Cerebellar nuclear complex (tissue), 1 donor: ENCODE results near the gene ADK.

Experiments used
- DNase-seq, 2 experiments: peaks; one replicate each; lab custom pipeline; 2025; lab: John Stamatoyannopoulos, UW

Gene ADK

DNA sequence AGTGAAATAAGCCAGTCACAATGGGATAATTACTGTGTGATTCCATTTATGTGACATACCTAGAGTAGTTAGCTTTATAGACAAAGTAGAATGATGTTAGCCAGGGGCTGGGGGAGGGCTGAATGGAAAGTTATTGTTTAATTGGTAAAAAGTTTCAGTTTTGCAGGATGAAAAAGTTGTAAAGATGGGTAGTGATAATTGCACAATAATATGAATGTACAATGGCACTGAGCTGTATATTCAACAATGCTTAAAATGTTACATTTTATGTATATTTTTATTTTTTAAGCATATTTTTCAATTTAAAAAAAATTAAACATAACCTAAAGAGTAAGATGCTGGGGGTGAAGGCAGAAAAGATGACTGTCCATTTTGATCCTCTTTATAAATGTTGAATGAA is 459.3 kb downstream of the ADK start:
- DNase-seq, result no peak

DNA sequence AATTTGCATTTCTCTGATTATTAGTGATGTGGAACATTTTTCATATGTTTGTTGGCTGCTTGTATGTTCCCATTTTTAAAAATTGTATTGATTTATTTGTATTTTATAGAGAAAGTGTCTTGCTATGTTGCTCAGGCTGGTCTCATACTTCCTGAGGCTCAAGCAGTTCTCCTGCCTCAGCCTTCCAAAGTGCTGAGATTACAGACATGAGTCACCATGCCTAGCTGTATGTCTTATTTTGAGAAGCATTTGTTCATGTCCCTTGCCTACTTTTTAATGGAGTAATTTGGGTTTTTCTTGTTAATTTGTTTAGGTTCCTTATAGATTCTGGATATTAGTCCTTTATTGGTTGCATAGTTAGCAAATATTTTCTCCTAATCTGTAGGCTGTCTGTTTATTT is 461.2 kb downstream of the ADK start:
- DNase-seq, result no peak

DNA sequence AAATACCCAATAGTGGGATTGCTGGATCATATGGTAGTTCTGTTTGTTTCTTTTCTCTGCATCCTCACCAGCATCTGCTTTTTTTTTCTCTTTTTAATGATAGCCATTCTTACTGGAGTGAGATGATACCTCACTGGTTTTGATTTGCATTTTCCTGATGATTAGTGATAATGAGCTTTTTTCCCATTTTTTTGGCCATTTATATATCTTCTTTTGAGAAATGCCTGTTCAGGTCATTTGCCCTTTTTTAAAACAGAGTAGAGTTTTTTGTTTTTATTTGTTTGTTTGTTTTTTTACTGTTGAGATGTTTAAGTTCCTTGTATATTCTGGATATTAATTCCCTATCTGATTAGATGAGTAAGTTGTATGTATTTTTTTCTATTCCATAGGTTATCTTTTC is 469.6 kb downstream of the ADK start:
- DNase-seq, result no peak

DNA sequence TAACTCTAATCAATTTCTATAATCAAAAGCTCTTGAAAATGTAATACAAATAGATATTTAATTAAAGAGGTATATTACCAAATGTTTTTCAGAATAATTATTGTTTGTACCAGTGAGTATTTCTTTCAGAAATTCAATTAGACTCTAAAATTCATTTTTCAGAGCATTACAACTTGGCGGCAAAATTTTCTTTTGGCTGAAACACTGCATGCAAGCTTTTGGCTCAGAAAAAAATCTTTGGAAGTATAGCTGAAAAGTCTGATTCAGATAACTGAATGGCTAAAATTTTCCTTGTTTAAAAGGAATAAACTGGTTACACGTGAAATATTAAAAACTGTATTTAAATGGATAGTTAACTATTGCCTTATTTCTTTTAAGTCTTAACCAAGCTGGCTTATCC is 472.8 kb downstream of the ADK start:
- no peak for DNase-seq

DNA sequence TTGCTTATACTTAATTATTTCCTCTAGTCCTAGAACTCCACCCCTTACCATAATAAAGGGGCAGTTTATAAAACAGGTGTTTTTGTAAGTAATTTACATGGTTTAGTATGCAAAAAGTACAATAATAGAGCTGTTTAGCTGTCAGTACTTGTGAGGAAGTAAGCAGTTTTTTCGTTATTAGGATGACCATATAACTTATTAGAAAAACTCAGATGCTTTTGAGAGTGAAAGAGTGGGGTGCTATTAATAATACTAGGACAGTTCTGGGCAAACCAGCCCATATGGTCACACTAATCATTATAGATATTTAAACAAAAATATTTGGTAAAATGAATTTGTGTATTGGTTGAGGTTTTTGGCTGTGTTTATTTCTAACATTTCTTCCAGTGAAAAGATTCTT is 473.5 kb downstream of the ADK start:
- no peak for DNase-seq

- DNase-seq, result no peak
These were observed 477.1 kb downstream of the ADK start for GRCh38 chr10:74628136-74628535.

GRCh38 chr10:74634995-74635536 is 484.0 kb downstream of the ADK start:
- no peak for DNase-seq

DNA sequence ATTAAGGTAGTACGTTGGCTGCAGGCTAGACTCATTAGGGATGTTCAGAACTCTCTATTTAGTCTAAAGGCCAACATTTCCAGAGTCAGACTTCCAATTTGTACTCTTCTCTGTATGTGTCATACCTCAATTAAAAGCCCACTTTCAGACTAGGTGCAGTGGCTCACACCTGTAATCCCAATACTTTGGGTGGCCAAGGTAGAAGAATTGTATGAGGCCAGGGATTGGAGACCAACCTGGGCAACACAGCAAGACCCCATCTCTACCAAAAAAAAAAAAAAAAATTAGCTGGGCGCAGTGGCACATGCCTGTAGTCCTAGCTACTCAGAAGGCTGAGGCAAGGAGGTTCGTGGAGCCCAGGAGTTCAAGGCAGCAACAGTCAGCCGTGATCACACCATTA is 484.6 kb downstream of the ADK start:
- no peak for DNase-seq

- no peak for DNase-seq
These were observed 486.7 kb downstream of the ADK start for GRCh38 chr10:74637685-74638084.

DNA sequence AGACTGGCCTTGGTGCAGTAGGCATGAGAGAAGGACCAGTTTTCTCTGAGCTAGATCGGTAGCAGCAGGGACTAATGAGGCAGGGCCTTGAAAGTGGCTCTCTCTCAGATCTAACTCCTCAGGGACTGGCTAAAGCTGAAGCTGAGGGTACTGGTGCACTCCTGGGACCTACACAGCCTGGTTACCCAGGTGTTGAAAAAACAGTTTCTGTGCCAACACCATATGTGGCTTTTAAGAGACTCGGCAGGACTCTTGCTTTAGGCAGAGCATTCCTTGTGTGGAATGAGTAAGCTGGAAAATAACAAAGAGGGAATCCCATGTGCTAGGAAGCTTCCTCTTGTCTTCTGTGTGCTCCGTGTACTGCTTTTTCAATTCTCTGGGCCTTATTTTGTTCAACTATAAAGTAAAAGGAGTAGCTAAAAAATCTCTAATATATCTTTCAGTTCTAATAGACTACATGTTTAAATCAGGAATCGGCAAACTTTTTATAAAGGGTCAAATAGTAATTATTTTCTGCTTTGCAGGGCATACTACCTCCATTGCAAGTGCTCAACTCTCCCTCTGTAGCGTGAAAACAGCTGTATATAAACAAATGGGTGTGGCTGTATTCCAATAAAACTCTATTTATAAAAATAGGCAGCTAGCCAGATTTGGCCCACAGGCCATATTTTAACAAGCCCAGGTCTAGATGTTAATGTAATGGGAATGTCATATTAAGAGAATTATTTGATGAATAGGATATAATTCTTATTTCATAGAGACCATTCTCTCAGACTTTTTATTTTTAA is 489.3 kb downstream of the ADK start:
- no peak for DNase-seq

DNA sequence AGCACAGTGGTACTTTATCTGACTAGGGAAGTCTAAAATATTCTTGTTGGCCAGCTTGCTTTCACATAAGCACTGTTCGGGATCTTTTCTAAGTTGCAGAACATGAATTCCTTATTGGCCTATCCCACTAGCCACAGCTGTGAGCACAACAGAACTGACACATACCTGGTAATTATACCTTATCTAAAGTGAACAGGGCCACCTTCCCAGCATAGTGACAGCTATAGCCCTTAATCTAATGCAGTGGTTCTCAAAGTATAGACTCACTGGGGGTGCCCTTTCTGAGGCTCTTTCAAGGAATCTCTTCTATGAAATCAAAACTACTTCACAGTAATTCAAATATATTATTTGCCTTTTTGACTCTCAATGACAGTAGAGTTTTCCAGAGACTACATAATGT is 490.6 kb downstream of the ADK start:
- no peak for DNase-seq

- no peak for DNase-seq
These were observed 492.0 kb downstream of the ADK start for GRCh38 chr10:74642901-74643595.

DNA sequence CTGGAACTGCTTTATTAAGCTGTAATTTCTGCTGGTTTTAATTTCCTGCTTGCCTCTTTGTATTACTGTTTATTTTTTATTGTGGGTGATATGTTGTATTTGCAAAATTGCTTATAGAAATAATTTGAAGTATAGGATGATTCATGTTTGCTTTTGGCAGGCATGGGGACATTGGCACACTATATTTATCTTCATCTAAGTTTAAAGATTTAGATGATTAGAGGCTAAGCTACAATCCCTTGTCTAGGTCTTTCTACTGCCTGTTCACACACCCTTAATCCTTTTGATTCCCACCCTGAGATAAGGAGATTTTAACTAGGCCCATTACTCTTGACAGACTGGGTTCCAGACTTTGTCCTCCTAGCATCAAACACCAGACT is 492.6 kb downstream of the ADK start:
- DNase-seq, result no peak

GRCh38 chr10:74644738-74645137 is 493.7 kb downstream of the ADK start:
- DNase-seq, result no peak

DNA sequence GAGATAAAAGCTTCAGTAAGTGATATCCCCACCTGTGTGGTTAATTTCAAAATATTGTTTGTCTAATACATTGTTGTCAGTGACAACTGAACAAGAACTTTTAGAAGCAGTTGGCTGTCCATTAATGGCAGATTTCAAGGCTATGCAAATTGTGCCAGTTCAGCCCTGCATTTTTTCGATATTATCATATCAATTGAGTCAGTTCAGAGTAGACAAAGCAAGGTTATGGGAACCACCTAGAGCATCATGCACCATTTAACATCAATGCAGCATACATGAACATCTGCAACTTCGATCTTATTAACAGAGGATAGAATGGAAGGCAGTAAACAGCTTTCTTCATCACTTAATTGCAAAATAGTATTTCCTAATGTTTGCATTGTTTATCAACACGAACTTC is 494.7 kb downstream of the ADK start:
- DNase-seq, result no peak

DNA sequence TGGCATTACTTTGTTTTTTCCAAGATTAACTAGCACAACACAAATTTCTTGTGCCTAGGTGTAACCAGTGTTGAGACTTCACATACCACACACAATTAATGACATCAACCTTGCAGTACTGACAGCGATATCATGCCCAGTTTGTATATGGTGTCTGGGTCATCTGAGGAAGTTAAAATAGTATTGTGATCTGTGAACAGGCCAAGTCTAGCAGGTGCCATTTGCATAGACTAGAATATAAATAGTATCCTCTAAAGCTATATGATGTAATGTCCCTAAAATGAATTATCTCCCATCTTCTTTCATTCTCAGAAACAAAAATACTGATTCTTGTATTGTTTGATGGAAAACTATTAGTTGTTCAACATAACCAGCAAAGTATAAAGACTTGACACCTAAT is 499.6 kb downstream of the ADK start:
- DNase-seq, result no peak

- no peak for DNase-seq
These were observed 500.5 kb downstream of the ADK start for GRCh38 chr10:74651565-74651964.

DNA sequence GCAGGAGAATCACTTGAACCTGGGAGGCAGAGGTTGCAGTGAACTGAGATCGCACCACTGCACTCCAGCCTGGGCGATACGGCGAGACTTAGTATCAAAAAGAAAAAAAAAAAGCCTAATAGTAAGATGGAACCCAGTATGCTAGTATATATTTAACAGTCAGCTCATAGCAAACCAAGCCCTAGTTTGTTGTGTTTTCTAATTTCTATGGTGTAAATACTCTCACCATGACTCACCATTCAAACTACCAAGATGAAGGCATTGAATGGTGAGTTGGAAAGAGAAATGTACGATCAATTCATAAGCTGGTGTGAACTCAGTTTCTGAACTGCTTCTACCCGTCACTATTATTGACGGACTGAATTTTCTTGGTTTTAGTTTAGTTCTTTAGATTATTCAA is 501.6 kb downstream of the ADK start:
- no peak for DNase-seq

GRCh38 chr10:74658511-74658910 is 507.5 kb downstream of the ADK start:
- no peak for DNase-seq

GRCh38 chr10:74662635-74663034 is 511.6 kb downstream of the ADK start:
- no peak for DNase-seq

DNA sequence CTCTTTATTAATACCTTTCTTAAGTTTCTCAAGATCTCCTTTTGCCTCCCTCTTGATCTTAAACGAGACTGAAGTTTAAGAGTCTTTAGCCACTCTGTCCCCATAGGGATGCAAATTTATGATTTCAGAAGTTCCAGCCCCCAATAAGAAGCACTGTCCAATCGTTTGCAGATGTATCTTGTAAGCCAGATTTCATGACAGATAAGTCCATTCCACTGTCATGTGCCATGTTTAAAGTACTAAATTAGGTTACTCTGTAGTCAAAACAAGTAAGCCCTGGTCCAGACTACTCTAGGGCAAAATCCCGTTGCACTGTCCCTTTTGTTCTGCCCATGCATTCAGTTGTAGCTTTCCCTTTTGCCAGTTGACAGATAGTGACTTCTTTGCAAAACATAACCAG is 518.2 kb downstream of the ADK start:
- DNase-seq, result no peak

DNA sequence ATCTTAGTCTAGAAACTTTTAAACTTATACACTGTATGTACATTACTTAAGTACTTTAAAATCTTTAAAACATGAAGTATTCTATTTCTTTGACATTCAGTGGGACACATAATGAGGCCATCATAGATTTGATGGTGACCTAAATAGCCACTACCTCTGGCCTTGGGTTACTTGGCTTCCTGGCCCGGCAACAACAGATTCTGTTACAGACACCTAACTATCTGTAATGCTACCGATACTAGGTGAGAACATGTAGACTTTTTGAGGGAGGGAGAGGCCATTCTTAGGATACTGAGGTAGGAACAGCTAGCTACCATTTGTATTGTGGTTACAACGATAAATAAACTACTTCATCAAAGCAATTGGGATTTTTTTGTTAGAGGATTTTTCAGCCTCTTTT is 520.7 kb downstream of the ADK start:
- no peak for DNase-seq

GRCh38 chr10:74672430-74673165 is 521.6 kb downstream of the ADK start:
- DNase-seq, result no peak
